Neural cell (in vitro differentiated cells): Measurements from ENCODE around the gene CFAP58. TPM values are rescaled to one million over a fixed set of nuclear protein-coding genes. Genes with fewer than 3 reads are reported as not detected.

ENCODE experiments used
- H2AFZ ChIP-seq: fragments of 200-600, 300-800 bp; sonication (generic), shearing (Covaris generic); 2 replicates; pipeline ENCODE4 v1.6.0; 2014; ENCODE audit warnings: low read depth, mild to moderate bottlenecking, antibody characterized with exemption, low read length, moderate library complexity
- H3F3A ChIP-seq: fragments of 200-600 bp; shearing (Covaris generic); 2 replicates; pipeline ENCODE4 v1.6.1; 2016; ENCODE audit warnings: mild to moderate bottlenecking, moderate library complexity, mixed read lengths, antibody characterized with exemption, low read length; ENCODE audit not compliant: insufficient read depth, poor library complexity, severe bottlenecking
- H3K27ac ChIP-seq: fragments of 200-600, 300-800 bp; sonication (generic), shearing (Covaris generic); 2 replicates; pipeline ENCODE4 v1.5.1; 2014; ENCODE audit warnings: mild to moderate bottlenecking, low read length, moderate library complexity
- H3K27me3 ChIP-seq: fragments of 300-800, 200-600 bp; sonication (generic), shearing (Covaris generic); 2 replicates; pipeline ENCODE4 v1.6.0; 2014; ENCODE audit warnings: mild to moderate bottlenecking, low read depth, low read length, moderate library complexity; ENCODE audit not compliant: insufficient read depth
- H3K36me3 ChIP-seq: fragments of 300-800, 200-600 bp; sonication (generic), shearing (Covaris generic); 2 replicates; pipeline ENCODE4 v1.5.1; 2014; ENCODE audit warnings: mild to moderate bottlenecking, antibody characterized with exemption, low read length, moderate library complexity; ENCODE audit not compliant: insufficient read depth
- H3K4me2 ChIP-seq: fragments of 300-800, 200-600 bp; sonication (generic), shearing (Covaris generic); 2 replicates; pipeline ENCODE4 v1.6.0; 2014; ENCODE audit warnings: mild to moderate bottlenecking, low read length
- H3K4me3 ChIP-seq: fragments of 300-800, 200-600 bp; sonication (generic), shearing (Covaris generic); 2 replicates; pipeline ENCODE4 v1.5.1; 2014; ENCODE audit warnings: mild to moderate bottlenecking, low read length, moderate library complexity
- H3K79me2 ChIP-seq: fragments of 200-600 bp; shearing (Covaris generic); replicated peaks from 2 replicates; pipeline ENCODE4 v1.6.0; 2014; ENCODE audit warnings: mild to moderate bottlenecking, low read length, moderate library complexity; ENCODE audit not compliant: insufficient read depth
- H3K9ac ChIP-seq: fragments of 300-800, 200-600 bp; sonication (generic), shearing (Covaris generic); 2 replicates; pipeline ENCODE4 v1.6.1; 2016; ENCODE audit warnings: mild to moderate bottlenecking, low read length, mixed read lengths
- H3K9me2 ChIP-seq: fragments of 200-600 bp; shearing (Covaris generic); 2 replicates; pipeline ENCODE4 v1.6.1; 2016; ENCODE audit warnings: mild to moderate bottlenecking, low read length, mixed read lengths; ENCODE audit not compliant: insufficient read depth
- H3K9me3 ChIP-seq: fragments of 200-600, 300-800 bp; sonication (generic), shearing (Covaris generic); 2 replicates; pipeline ENCODE4 v1.6.1; 2016; ENCODE audit warnings: mild to moderate bottlenecking, mixed run types, low read length, moderate library complexity, mixed read lengths
- H4K20me1 ChIP-seq: fragments of 200-600 bp; shearing (Covaris generic); 2 replicates; pipeline ENCODE4 v1.6.1; 2016; ENCODE audit warnings: mild to moderate bottlenecking, mixed run types; ENCODE audit not compliant: insufficient read depth
- EP300 ChIP-seq: fragments of 450-650 bp; conservative IDR thresholded peaks from 2 replicates; pipeline ENCODE4 v1.6.1; 2014; ENCODE audit warnings: antibody characterized with exemption, mild to moderate bottlenecking, moderate library complexity; ENCODE audit not compliant: poor library complexity, severe bottlenecking
- EZH2 ChIP-seq: fragments of 200-600, 300-800 bp; shearing (Covaris generic), sonication (generic); IDR thresholded peaks from 2 replicates; pipeline ENCODE4 v1.6.1; 2014; ENCODE audit warnings: antibody characterized with exemption, low read length, borderline replicate concordance, mild to moderate bottlenecking; ENCODE audit not compliant: insufficient read depth, poor library complexity, severe bottlenecking
- MXI1 ChIP-seq: fragments of 450-650 bp; conservative IDR thresholded peaks from 2 replicates; pipeline ENCODE4 v1.6.1; 2014; ENCODE audit warnings: antibody characterized with exemption, mild to moderate bottlenecking; ENCODE audit not compliant: poor library complexity, severe bottlenecking
- POLR2AphosphoS5 ChIP-seq: IDR thresholded peaks from 2 replicates; pipeline ENCODE4 v1.6.1; 2012
- RAD21 ChIP-seq: fragments of 450-650 bp; conservative IDR thresholded peaks from 2 replicates; pipeline ENCODE4 v1.6.1; 2014; ENCODE audit warnings: antibody characterized with exemption, mild to moderate bottlenecking, moderate library complexity
- REST ChIP-seq: IDR thresholded peaks from 2 replicates; pipeline ENCODE4 v1.6.1; 2012; ENCODE audit warnings: borderline replicate concordance
- SMC3 ChIP-seq: fragments of 450-650 bp; conservative IDR thresholded peaks from 2 replicates; pipeline ENCODE4 v1.6.1; 2014; ENCODE audit warnings: antibody characterized with exemption, mild to moderate bottlenecking, moderate library complexity; ENCODE audit not compliant: poor library complexity
- TAF1 ChIP-seq: IDR thresholded peaks from 2 replicates; pipeline ENCODE4 v1.6.1; 2012; ENCODE audit warnings: low read depth
- polyA plus RNA-seq: library from polyadenylated mRNA; depleted of rRNA; stranded (reverse); fragments of >200 nt; gene quantifications from 2 replicates; pipeline ENCODE4 v1.2.3, GENCODE V29; 2014
- TF ChIP-seq, protein P1 (sequence below): fragments of 450-650 bp; IDR thresholded peaks from 2 replicates; pipeline ENCODE4 v1.5.1; 2014; ENCODE audit warnings: antibody characterized with exemption, mild to moderate bottlenecking, moderate library complexity; ENCODE audit not compliant: poor library complexity, severe bottlenecking

Gene CFAP58
- polyA plus RNA-seq, 1 donor from 2014 or later = not detected

DNA sequence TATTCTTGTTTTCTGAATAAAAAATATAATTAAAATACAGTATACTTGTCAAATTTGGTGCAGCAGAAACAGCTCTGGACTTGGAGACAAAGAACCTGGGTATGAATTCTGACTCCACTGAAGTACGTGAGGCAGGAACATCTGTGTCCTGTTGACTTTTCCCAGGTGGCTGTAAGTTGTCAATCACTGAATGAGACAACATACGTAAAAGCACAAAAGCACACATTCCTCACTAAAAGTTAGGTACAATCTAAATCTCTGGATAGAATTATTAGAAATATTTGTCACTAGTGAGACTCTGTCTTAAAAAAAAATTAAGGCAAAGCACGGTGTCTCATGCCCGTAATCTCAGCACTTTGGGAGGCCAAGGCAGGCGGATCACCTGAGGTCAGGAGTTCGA lies 18.1 kb downstream of the CFAP58 start:
- Histone ChIP-seq H3K36me3 (no peaks in the 10 kb centered on the region), H3K27ac (no peak overlapping the region), H3F3A (no peaks in the 10 kb centered on the region), H3K9me3 (peaks cover 6% of the 10 kb centered on the region), H3K9ac (no peak overlapping the region), H2AFZ (no peak overlapping the region), H3K27me3 (no peaks in the 10 kb centered on the region), H3K4me2 (no peak overlapping the region), H3K79me2 (no peaks in the 10 kb centered on the region), H3K9me2 (no peaks in the 10 kb centered on the region), H4K20me1 (no peaks in the 10 kb centered on the region), H3K4me3 (no peak overlapping the region)
- TF ChIP-seq, protein P1, sequence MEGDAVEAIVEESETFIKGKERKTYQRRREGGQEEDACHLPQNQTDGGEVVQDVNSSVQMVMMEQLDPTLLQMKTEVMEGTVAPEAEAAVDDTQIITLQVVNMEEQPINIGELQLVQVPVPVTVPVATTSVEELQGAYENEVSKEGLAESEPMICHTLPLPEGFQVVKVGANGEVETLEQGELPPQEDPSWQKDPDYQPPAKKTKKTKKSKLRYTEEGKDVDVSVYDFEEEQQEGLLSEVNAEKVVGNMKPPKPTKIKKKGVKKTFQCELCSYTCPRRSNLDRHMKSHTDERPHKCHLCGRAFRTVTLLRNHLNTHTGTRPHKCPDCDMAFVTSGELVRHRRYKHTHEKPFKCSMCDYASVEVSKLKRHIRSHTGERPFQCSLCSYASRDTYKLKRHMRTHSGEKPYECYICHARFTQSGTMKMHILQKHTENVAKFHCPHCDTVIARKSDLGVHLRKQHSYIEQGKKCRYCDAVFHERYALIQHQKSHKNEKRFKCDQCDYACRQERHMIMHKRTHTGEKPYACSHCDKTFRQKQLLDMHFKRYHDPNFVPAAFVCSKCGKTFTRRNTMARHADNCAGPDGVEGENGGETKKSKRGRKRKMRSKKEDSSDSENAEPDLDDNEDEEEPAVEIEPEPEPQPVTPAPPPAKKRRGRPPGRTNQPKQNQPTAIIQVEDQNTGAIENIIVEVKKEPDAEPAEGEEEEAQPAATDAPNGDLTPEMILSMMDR = no peak
- no peak for TF ChIP-seq EZH2
- no peak for TF ChIP-seq RAD21
- no peak for TF ChIP-seq SMC3
- TF ChIP-seq TAF1 = no peak
- no peak for TF ChIP-seq EP300
- no peak for TF ChIP-seq MXI1
- no peak for TF ChIP-seq POLR2AphosphoS5

DNA sequence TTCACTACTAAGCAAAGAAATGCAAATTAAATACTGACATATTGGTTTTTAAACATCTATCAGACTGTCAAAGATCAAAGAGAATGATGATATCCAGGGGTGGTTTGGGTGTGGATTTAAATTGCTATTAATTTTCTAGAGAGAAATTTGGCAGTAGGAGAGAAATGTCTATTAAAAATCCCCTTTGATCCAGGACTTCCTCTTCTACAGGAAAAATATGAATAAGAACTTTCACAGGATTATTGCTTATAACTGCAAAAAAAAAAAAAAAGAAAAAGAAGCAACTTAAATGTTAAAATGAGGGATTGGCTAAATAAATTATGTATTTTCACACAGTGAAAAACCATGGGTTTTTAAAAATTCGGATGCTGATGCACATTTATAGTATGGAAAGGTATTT lies 21.0 kb downstream of the CFAP58 start:
- Histone ChIP-seq H3K79me2 (no peaks in the 10 kb centered on the region), H3K36me3 (no peaks in the 10 kb centered on the region), H4K20me1 (no peaks in the 10 kb centered on the region), H3F3A (no peaks in the 10 kb centered on the region), H3K27ac (no peak overlapping the region), H3K9ac (no peak overlapping the region), H3K9me2 (no peaks in the 10 kb centered on the region), H3K4me2 (no peak overlapping the region), H3K4me3 (no peak overlapping the region), H3K27me3 (no peaks in the 10 kb centered on the region), H3K9me3 (peaks cover 6% of the 10 kb centered on the region), H2AFZ (no peak overlapping the region)
- TF ChIP-seq SMC3 (no peak), EZH2 (no peak), POLR2AphosphoS5 (no peak), REST (no peak)

GRCh38 chr10:104376784-104377300 lies 23.2 kb downstream of the CFAP58 start:
- no peak overlapping the region for H3K4me3 ChIP-seq
- H3K36me3 ChIP-seq = no peaks in the 10 kb centered on the region
- no peak overlapping the region for H3K4me2 ChIP-seq
- H3F3A ChIP-seq = no peaks in the 10 kb centered on the region
- H3K9me3 ChIP-seq = no peaks in the 10 kb centered on the region
- no peak for TF ChIP-seq POLR2AphosphoS5
- TF ChIP-seq RAD21 = no peak
- TF ChIP-seq MXI1 = no peak
- no peak for TF ChIP-seq REST
- TF ChIP-seq TAF1 = no peak
- TF ChIP-seq, protein P1 = no peak
- no peak for TF ChIP-seq EZH2
- no peak for TF ChIP-seq EP300
- TF ChIP-seq SMC3 = no peak
- no peak overlapping the region for H2AFZ ChIP-seq
- no peaks in the 10 kb centered on the region for H4K20me1 ChIP-seq
- H3K27me3 ChIP-seq = no peaks in the 10 kb centered on the region
- H3K9me2 ChIP-seq = no peaks in the 10 kb centered on the region
- H3K27ac ChIP-seq = no peak overlapping the region
- H3K9ac ChIP-seq = no peak overlapping the region
- H3K79me2 ChIP-seq = no peaks in the 10 kb centered on the region
